Choroid plexus epithelial cell (primary cell): ENCODE data around the gene CENPQ.

Source experiments
- DNase-seq: peaks from one replicate; pipeline ENCODE4 v3.0.0-alpha.2; 2010; ENCODE audit warnings: low read depth
- H3K4me3 ChIP-seq: 2 replicates; pipeline ENCODE4 v1.5.1; 2011; ENCODE audit warnings: low read depth, mild to moderate bottlenecking, control low read depth, low read length, moderate library complexity
- CTCF ChIP-seq: conservative IDR thresholded peaks from 2 replicates; pipeline ENCODE4 v1.5.1; 2011; ENCODE audit warnings: low read depth, mild to moderate bottlenecking, control low read depth, inconsistent platforms, low read length, moderate library complexity

The CENPQ gene

GRCh38 chr6:49517919-49518318 lies 54.7 kb downstream of the CENPQ start:
- TF ChIP-seq CTCF = no peak
- no peak for DNase-seq
- H3K4me3 ChIP-seq = no peak overlapping the region

- H3K4me3 ChIP-seq = no peak overlapping the region
- DNase-seq = no peak
- no peak for TF ChIP-seq CTCF
Observed at GRCh38 chr6:49519660-49520059, 56.5 kb downstream of the CENPQ start.

GRCh38 chr6:49522710-49523593 lies 59.8 kb downstream of the CENPQ start:
- no peak overlapping the region for H3K4me3 ChIP-seq
- no peak for DNase-seq
- no peak for TF ChIP-seq CTCF

GRCh38 chr6:49523901-49524300 lies 60.7 kb downstream of the CENPQ start:
- TF ChIP-seq CTCF = no peak
- H3K4me3 ChIP-seq = no peak overlapping the region
- no peak for DNase-seq

GRCh38 chr6:49524541-49524940 lies 61.4 kb downstream of the CENPQ start:
- no peak overlapping the region for H3K4me3 ChIP-seq
- TF ChIP-seq CTCF = no peak
- no peak for DNase-seq

- H3K4me3 ChIP-seq = no peak overlapping the region
- DNase-seq = no peak
Observed at GRCh38 chr6:49526598-49526997, 63.4 kb downstream of the CENPQ start.

More at GRCh38 chr6:49526598-49526997, 63.4 kb downstream of the CENPQ start:
- no peak for TF ChIP-seq CTCF
